GM19035 (cell line): ENCODE measurements around the gene ATP2C2.
"Not testable (repeated sequence)": the region's sequence is repeated elsewhere in the genome, so short reads cannot be mapped to it uniquely, and the experiment has no call there.

Source experiments
- ATAC-seq: cut with Tn5 transposase; IDR thresholded peaks from one replicate; pipeline ENCODE4 v1.9.1; 2021; ENCODE audit not compliant: unreplicated experiment

The ATP2C2 gene

DNA sequence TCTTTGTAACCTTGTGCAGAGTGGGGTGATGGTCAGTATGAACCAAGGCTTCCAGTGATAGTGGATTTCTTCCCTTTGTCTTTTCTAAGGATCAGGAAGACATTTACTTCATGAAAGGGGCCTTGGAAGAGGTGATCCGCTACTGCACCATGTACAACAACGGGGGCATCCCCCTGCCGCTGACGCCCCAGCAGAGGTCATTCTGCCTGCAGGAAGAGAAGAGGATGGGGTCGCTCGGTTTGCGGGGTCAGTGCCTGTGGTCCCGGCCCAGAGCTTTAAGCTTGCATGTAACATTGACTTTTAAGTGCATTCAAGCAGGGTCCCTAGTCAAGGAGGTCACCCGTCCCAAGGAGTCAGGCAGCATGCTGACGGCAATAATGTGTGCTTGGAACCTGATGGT, 80.1 kb downstream of the ATP2C2 start:
- no peak for ATAC-seq

- ATAC-seq: no peak
Observed at GRCh38 chr16:84449156-84450140, 81.1 kb downstream of the ATP2C2 start.

GRCh38 chr16:84450176-84450865, 82.0 kb downstream of the ATP2C2 start:
- ATAC-seq: no peak

- ATAC-seq: not testable (repeated sequence)
Observed at GRCh38 chr16:84451010-84451676, 82.8 kb downstream of the ATP2C2 start.

DNA sequence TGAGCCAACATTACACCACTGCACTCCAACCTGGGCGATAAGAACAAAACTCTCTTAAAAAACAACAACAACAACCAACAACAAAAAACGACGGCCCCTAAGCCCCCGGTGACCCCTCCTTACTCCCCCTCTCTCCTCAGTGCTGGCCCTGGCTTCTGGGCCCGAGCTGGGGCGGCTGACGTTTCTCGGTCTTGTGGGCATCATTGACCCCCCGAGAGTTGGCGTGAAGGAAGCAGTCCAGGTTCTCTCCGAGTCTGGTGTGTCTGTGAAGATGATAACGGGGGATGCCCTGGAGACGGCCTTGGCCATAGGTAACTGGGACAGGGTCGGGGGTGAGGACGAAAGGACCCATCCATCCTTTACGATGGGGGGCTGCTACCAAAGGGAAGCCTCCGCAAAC, 83.4 kb downstream of the ATP2C2 start:
- ATAC-seq: no peak

DNA sequence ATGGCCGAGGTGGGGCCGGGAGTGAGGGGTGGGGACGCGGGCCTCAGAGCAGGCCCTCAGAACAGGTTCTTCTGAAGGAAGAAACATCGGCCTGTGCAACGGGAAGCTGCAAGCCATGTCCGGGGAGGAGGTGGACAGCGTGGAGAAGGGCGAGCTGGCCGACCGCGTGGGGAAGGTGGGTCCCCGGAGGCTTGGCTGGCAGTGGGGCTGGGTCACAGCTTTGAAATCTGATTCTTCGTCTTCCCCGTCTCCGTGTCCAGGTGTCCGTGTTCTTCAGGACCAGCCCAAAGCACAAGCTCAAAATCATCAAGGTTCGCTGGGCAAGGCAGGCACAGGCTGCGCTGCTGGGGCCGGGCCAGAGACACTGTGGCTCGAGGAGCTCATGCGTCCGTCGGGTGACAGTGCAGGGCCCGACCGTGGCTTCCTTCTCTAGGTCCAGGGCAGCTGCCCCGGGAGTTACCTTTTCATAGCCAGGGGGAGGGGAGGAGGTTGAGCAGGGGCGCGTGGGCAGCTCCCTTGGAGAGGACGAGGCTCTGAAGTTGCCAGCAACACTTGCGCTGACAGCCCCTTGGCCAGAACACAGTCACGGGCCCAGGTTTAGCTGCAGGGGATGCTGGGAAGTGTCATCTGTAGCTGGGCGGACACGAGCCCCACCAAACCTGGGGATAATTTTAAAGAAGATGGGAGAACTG, 84.9 kb downstream of the ATP2C2 start:
- no peak for ATAC-seq

DNA sequence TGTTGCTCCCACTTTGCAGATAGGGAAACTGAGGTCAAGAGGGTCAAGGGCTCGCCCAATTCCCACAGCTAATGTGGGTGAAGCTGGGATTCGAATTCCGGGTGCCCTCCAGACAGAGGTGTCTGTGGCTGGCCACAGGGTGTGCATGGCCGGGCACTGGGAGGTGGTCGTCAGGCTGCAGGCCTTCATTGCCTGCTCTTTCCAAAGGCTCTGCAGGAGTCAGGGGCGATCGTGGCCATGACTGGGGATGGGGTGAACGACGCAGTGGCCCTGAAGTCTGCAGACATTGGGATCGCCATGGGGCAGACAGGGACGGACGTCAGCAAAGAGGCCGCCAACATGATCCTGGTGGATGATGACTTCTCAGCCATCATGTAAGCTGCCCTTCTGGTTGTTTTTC, 86.3 kb downstream of the ATP2C2 start:
- ATAC-seq: no peak

GRCh38 chr16:84455031-84455430, 86.7 kb downstream of the ATP2C2 start:
- no peak for ATAC-seq

GRCh38 chr16:84458606-84459532, 90.5 kb downstream of the ATP2C2 start:
- no peak for ATAC-seq

DNA sequence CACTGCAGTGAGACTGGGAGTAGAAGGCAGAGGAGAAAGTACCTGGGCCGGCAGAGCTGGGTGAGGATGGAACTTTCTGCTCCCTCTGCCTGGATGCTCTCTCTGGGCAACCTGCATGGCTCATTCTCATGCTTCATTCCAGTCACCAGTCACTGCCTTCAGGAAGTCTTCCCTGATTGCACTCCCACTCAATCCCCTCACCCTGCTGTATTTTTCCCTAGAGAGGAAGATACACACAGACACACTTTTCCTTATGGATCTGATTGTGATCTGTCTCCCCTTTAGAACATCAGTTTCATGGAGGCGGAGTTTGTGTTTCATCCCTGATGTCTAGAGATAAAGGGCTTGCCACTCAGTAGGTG, 91.2 kb downstream of the ATP2C2 start:
- no peak for ATAC-seq

DNA sequence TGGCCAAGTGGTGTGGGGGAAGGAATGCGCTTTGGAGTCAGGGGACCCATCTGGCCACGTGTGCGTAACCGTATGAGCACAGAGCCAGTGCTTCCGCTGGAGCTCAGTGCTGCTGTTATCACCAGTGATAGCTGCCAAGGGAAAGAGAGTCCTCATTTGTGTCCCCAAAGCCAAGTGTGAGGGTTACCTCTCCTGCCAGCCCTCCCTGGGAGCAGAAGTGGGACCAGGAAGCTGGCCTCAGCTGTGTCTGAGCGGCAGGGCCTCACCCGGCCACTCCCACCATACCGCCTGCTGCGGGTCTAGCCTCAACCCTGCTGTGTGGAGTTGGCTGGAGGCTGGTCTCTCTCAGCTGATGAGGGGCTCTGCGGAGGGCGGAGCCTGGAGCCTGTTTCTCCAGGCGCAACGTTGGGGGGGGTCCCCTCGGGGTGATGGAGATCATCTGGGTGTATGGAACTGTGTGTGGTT, 91.6 kb downstream of the ATP2C2 start:
- ATAC-seq: no peak

GRCh38 chr16:84460406-84461028, 92.2 kb downstream of the ATP2C2 start:
- ATAC-seq: no peak

DNA sequence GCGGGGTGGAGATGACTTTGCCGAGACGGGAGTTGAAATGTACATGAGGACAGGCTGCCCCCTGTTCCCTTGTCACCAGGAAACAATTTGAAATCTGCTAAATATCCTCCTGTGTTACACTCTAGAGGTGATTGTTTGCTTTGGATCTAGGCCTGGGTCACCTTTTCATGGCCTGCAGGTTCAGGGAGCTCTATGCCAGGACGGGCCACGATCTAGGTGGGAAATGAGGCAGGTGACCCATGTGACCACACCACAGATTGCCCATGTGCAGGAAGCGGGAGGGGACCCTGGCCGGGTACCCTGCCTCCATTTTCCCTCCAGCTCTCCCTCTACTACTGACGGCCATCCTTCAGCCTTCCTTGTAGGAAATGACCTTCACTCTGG, 92.7 kb downstream of the ATP2C2 start:
- no peak for ATAC-seq

- no peak for ATAC-seq
Observed at GRCh38 chr16:84461413-84462295, 93.3 kb downstream of the ATP2C2 start.

GRCh38 chr16:84462296-84463210, 94.2 kb downstream of the ATP2C2 start:
- no peak for ATAC-seq

- ATAC-seq: no peak
Observed at GRCh38 chr16:84463221-84463620, 94.9 kb downstream of the ATP2C2 start.

DNA sequence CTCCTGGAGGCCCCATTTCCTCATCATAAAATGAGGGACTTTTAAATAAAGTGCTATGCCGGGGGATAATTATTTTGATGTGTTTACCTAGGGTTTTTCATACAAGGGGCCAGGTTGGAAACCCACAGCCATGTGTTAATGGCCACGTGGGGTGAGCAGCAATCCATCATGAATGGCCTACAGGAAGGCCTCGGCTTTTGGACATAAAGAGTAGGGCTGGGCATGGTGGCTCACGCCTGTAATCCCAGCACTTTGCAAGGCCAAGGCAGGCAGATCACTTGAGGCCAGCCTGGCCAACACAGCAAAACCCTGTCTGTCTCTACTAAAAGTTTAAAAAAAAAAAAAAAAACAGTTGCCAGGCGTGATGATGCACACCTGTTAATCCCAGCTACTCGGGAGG, 95.8 kb downstream of the ATP2C2 start:
- ATAC-seq: no peak
